IPS DF 6.9 (cell line): ENCODE data around the gene CHN1.

Source experiments
- DNase-seq: peaks from one replicate; pipeline ENCODE4 v3.0.0-alpha.2; 2013; ENCODE audit warnings: low read depth, low spot score
- H3K27ac ChIP-seq: one replicate; pipeline ENCODE4 v1.5.1; 2013; ENCODE audit warnings: low read length, control low read depth
- H3K27me3 ChIP-seq: 2 replicates; pipeline ENCODE4 v1.6.1; 2013; ENCODE audit warnings: mild to moderate bottlenecking, low read length; ENCODE audit not compliant: control insufficient read depth, insufficient read depth
- H3K36me3 ChIP-seq: 2 replicates; pipeline ENCODE4 v1.6.1; 2013; ENCODE audit warnings: low read length; ENCODE audit not compliant: control insufficient read depth, insufficient read depth
- H3K4me1 ChIP-seq: 2 replicates; pipeline ENCODE4 v1.6.1; 2013; ENCODE audit warnings: low read length; ENCODE audit not compliant: control insufficient read depth, insufficient read depth
- H3K4me3 ChIP-seq: 2 replicates; pipeline ENCODE4 v1.5.1; 2013; ENCODE audit warnings: mild to moderate bottlenecking, low read length
- H3K9me3 ChIP-seq: 2 replicates; pipeline ENCODE4 v1.6.1; 2013; ENCODE audit warnings: low read length, inconsistent platforms; ENCODE audit not compliant: control insufficient read depth, insufficient read depth
- WGBS: extraction: QIAGEN DNeasy Blood & Tissue Kit; methylation state at CpG from one replicate; pipeline ENCODE4 v1.1.7; 2013; ENCODE audit warnings: mixed read lengths, missing lambda C conversion rate; ENCODE audit not compliant: insufficient read length, insufficient coverage; 5-methylcytosine and 5-hydroxymethylcytosine counted together

The CHN1 gene

GRCh38 chr2:174874085-174874484 is 131.1 kb downstream of the CHN1 start:
- H3K9me3 ChIP-seq = no peaks in the 10 kb centered on the region
- no peaks in the 10 kb centered on the region for H3K36me3 ChIP-seq
- H3K27ac ChIP-seq = no peak overlapping the region
- H3K27me3 ChIP-seq = no peaks in the 10 kb centered on the region
- 100% methylated on average over 1 of the region's 1 CpG for WGBS
- peaks cover 3% of the 10 kb centered on the region; the same call in 1 of the 2 replicates for H3K4me1 ChIP-seq
- no peak for DNase-seq
- no peak overlapping the region for H3K4me3 ChIP-seq

GRCh38 chr2:174873471-174873870 is 131.7 kb downstream of the CHN1 start:
- Histone ChIP-seq H3K9me3 (no peaks in the 10 kb centered on the region), H3K4me3 (no peak overlapping the region), H3K4me1 (peaks cover 3% of the 10 kb centered on the region; the same call in 1 of the 2 replicates), H3K27me3 (no peaks in the 10 kb centered on the region), H3K36me3 (no peaks in the 10 kb centered on the region), H3K27ac (peak overlapping the region; percentile 22)
- no peak for DNase-seq

- Histone ChIP-seq H3K27ac (no peak overlapping the region), H3K4me1 (peaks cover 3% of the 10 kb centered on the region; the same call in 1 of the 2 replicates), H3K36me3 (no peaks in the 10 kb centered on the region), H3K9me3 (no peaks in the 10 kb centered on the region), H3K27me3 (no peaks in the 10 kb centered on the region), H3K4me3 (no peak overlapping the region)
- no peak for DNase-seq
- no CpG with 5 or more reads among the region's 1 CpG for WGBS
Measured at GRCh38 chr2:174870787-174871186, 134.4 kb downstream of the CHN1 start.

- no CpG with 5 or more reads among the region's 1 CpG for WGBS
- H3K27ac ChIP-seq = no peak overlapping the region
Measured at GRCh38 chr2:174868878-174869277, 136.3 kb downstream of the CHN1 start.

GRCh38 chr2:174866421-174866820 is 138.8 kb downstream of the CHN1 start:
- DNase-seq = no peak
- no peak overlapping the region for H3K27ac ChIP-seq
- H3K27me3 ChIP-seq = no peaks in the 10 kb centered on the region
- H3K9me3 ChIP-seq = no peaks in the 10 kb centered on the region
- H3K4me3 ChIP-seq = no peak overlapping the region
- no peaks in the 10 kb centered on the region for H3K4me1 ChIP-seq
- no peaks in the 10 kb centered on the region for H3K36me3 ChIP-seq

More at GRCh38 chr2:174868878-174869277, 136.3 kb downstream of the CHN1 start:
- Histone ChIP-seq H3K27me3 (no peaks in the 10 kb centered on the region), H3K36me3 (no peaks in the 10 kb centered on the region), H3K9me3 (no peaks in the 10 kb centered on the region), H3K4me3 (no peak overlapping the region), H3K4me1 (peaks cover 3% of the 10 kb centered on the region; the same call in 1 of the 2 replicates)
- DNase-seq = no peak

GRCh38 chr2:174863183-174863582 is 142.0 kb downstream of the CHN1 start:
- Histone ChIP-seq H3K36me3 (no peaks in the 10 kb centered on the region), H3K9me3 (no peaks in the 10 kb centered on the region), H3K4me3 (no peak overlapping the region), H3K27ac (no peak overlapping the region), H3K4me1 (no peaks in the 10 kb centered on the region), H3K27me3 (no peaks in the 10 kb centered on the region)
- WGBS = no CpG with 5 or more reads among the region's 1 CpG
- DNase-seq = no peak

- no peak overlapping the region for H3K27ac ChIP-seq
Measured at GRCh38 chr2:174859563-174860169, 145.5 kb downstream of the CHN1 start.

GRCh38 chr2:174858745-174859144 is 146.4 kb downstream of the CHN1 start:
- no peak for DNase-seq
- no peaks in the 10 kb centered on the region for H3K4me1 ChIP-seq
- no peak overlapping the region for H3K4me3 ChIP-seq
- H3K27me3 ChIP-seq = no peaks in the 10 kb centered on the region
- no peak overlapping the region for H3K27ac ChIP-seq
- H3K36me3 ChIP-seq = no peaks in the 10 kb centered on the region
- H3K9me3 ChIP-seq = no peaks in the 10 kb centered on the region

More at GRCh38 chr2:174859563-174860169, 145.5 kb downstream of the CHN1 start:
- no CpG with 5 or more reads among the region's 1 CpG for WGBS
- no peaks in the 10 kb centered on the region for H3K9me3 ChIP-seq
- H3K27me3 ChIP-seq = no peaks in the 10 kb centered on the region
- no peak for DNase-seq
- H3K4me1 ChIP-seq = no peaks in the 10 kb centered on the region
- H3K36me3 ChIP-seq = no peaks in the 10 kb centered on the region
- H3K4me3 ChIP-seq = no peak overlapping the region

GRCh38 chr2:174856447-174856846 is 148.7 kb downstream of the CHN1 start:
- Histone ChIP-seq H3K27me3 (no peaks in the 10 kb centered on the region), H3K27ac (no peak overlapping the region), H3K4me1 (no peaks in the 10 kb centered on the region), H3K36me3 (no peaks in the 10 kb centered on the region), H3K4me3 (no peak overlapping the region), H3K9me3 (no peaks in the 10 kb centered on the region)
- no peak for DNase-seq
- no CpG with 5 or more reads among the region's 3 CpGs for WGBS

GRCh38 chr2:174846941-174847938 is 157.9 kb downstream of the CHN1 start:
- whole genome bisulfite sequencing = no CpG with 5 or more reads among the region's 8 CpGs
- Histone ChIP-seq H3K27me3 (no peaks in the 10 kb centered on the region), H3K4me1 (peaks cover 3% of the 10 kb centered on the region), H3K36me3 (no peaks in the 10 kb centered on the region), H3K9me3 (no peaks in the 10 kb centered on the region), H3K4me3 (no peak overlapping the region), H3K27ac (no peak overlapping the region)
- DNase-seq = no peak
